HCT116 (cell line): ENCODE measurements around the gene NOL3. TPM values are rescaled to one million over a fixed set of nuclear protein-coding genes. Genes with fewer than 3 reads are reported as not detected.

Experiments used
- ATAC-seq: fragments of 200-7000 bp; cut with Tn5 transposase; 2 replicates; pipeline ENCODE4 v1.9.1; 2020; ENCODE audit warnings: mild to moderate bottlenecking, moderate library complexity
- BruUV-seq: library from RNA; stranded (reverse); fragments of 400-500 nt; replicated peaks from 2 replicates; lab custom pipeline; 2021; lab: Mats Ljungman, UMichigan
- CTCF ChIA-PET: fragments of 300-600 bp; sonication (Branson Sonifier 250); formaldehyde crosslinking; loops from one replicate; lab custom pipeline; 2021; ENCODE audit warnings: antibody characterized with exemption; lab: Charles Lee
- POLR2A ChIA-PET: fragments of 300-600, 350-600 bp; sonication (Branson Sonifier 250); formaldehyde crosslinking; loops from one replicate; lab custom pipeline; 2021; ENCODE audit warnings: antibody characterized with exemption; lab: Charles Lee
- RAD21 ChIA-PET, 2 experiments: fragments of 300-600 bp; sonication (Branson Sonifier 250); formaldehyde crosslinking; loops; one replicate each; lab custom pipeline; 2023; ENCODE audit warnings: low total read pairs in 2 of 2; ENCODE audit not compliant: uncharacterized antibody in 2 of 2, unreplicated experiment in 2 of 2, low non-redundant PET in 1 of 2; lab: Charles Lee
- DNase-seq: peaks from one replicate; pipeline ENCODE4 v3.0.0-alpha.2; 2010; ENCODE audit warnings: low read depth, low spot score
- H2AFZ ChIP-seq: fragments of 200-600 bp; shearing (Covaris generic), sonication (generic); 2 replicates; pipeline ENCODE4 v1.6.1; 2017; ENCODE audit warnings: low read depth, mixed run types, mixed read lengths, antibody characterized with exemption, low read length; ENCODE audit not compliant: poor library complexity, severe bottlenecking
- H3K27ac ChIP-seq: 2 replicates; pipeline ENCODE4 v1.5.1; 2012; ENCODE audit warnings: low read depth, low read length
- H3K27me3 ChIP-seq: fragments of 200-600 bp; sonication (generic); 2 replicates; pipeline ENCODE4 v1.6.1; 2016; ENCODE audit warnings: mixed run types, low read length, mixed read lengths; ENCODE audit not compliant: insufficient read depth
- H3K36me3 ChIP-seq, 2 experiments: fragments of 200-500 bp in 1 of 2; fragments of 200-600 bp in 1 of 2; sonication (Bioruptor generic) in 1 of 2; sonication (generic) in 1 of 2; 2 replicates each; pipeline versions ENCODE4 v1.5.1 to v1.6.1; 2014 to 2016; ENCODE audit warnings: low read length in 2 of 2, inconsistent platforms in 1 of 2, mixed read lengths in 1 of 2, mixed run types in 1 of 2; ENCODE audit not compliant: insufficient read depth in 2 of 2, control insufficient read depth in 1 of 2
- H3K4me1 ChIP-seq, 2 experiments: fragments of 200-600 bp in 1 of 2; sonication (generic) in 1 of 2; 2 replicates each; pipeline versions ENCODE4 v1.5.1 to v1.6.1; 2012 to 2017; ENCODE audit warnings: low read length in 2 of 2, inconsistent platforms in 1 of 2, mild to moderate bottlenecking in 1 of 2, mixed read lengths in 1 of 2, mixed run types in 1 of 2, moderate library complexity in 1 of 2; ENCODE audit not compliant: insufficient read depth in 2 of 2, control insufficient read depth in 1 of 2
- H3K4me2 ChIP-seq: fragments of 200-600 bp; sonication (generic); 2 replicates; pipeline ENCODE4 v1.6.1; 2017; ENCODE audit warnings: mixed run types, low read length, mixed read lengths
- H3K4me3 ChIP-seq, 2 experiments: fragments of 200-600 bp in 1 of 2; sonication (generic) in 1 of 2; replicated peaks in 1 of 2; 2 replicates each; pipeline ENCODE4 v1.5.1; 2011 to 2016; ENCODE audit warnings: low read length in 2 of 2, control low read depth in 1 of 2, low read depth in 1 of 2, mild to moderate bottlenecking in 1 of 2, mixed read lengths in 1 of 2, mixed run types in 1 of 2
- H3K79me2 ChIP-seq: fragments of 200-600 bp; sonication (generic); 2 replicates; pipeline ENCODE4 v1.6.1; 2017; ENCODE audit warnings: mild to moderate bottlenecking, mixed run types, low read length, moderate library complexity, mixed read lengths; ENCODE audit not compliant: insufficient read depth
- H3K9ac ChIP-seq: fragments of 200-600 bp; sonication (generic); 2 replicates; pipeline ENCODE4 v1.6.1; 2016; ENCODE audit warnings: low read length, mixed read lengths
- H3K9me2 ChIP-seq: fragments of 200-600 bp; sonication (generic), shearing (Covaris generic); 2 replicates; pipeline ENCODE4 v1.6.1; 2017; ENCODE audit warnings: mixed run types, mild to moderate bottlenecking, moderate library complexity; ENCODE audit not compliant: insufficient read depth
- H3K9me3 ChIP-seq, 2 experiments: fragments of 200-500 bp in 1 of 2; fragments of 200-600 bp in 1 of 2; sonication (Bioruptor generic) in 1 of 2; sonication (generic) in 1 of 2; 2 replicates each; pipeline ENCODE4 v1.6.1; 2014 to 2017; ENCODE audit warnings: low read length in 2 of 2, mixed read lengths in 2 of 2, inconsistent platforms in 1 of 2, low read depth in 1 of 2, mild to moderate bottlenecking in 1 of 2, mixed run types in 1 of 2, moderate library complexity in 1 of 2; ENCODE audit not compliant: control insufficient read depth in 1 of 2, insufficient read depth in 1 of 2
- H4K20me1 ChIP-seq: fragments of 200-600 bp; sonication (generic), shearing (Covaris generic); 2 replicates; pipeline ENCODE4 v1.6.1; 2017; ENCODE audit warnings: mixed run types, mild to moderate bottlenecking, moderate library complexity; ENCODE audit not compliant: insufficient read depth
- ATF3 ChIP-seq: IDR thresholded peaks from 2 replicates; pipeline ENCODE4 v1.6.1; 2012
- CBX3 ChIP-seq: IDR thresholded peaks from 2 replicates; pipeline ENCODE4 v1.6.1; 2012; ENCODE audit warnings: low read depth
- CTCF ChIP-seq, 3 experiments: fragments of 200-600 bp in 1 of 3; sonication (generic) in 1 of 3; IDR thresholded peaks in 2 of 3; conservative IDR thresholded peaks in 1 of 3; 2 replicates each; pipeline ENCODE4 v1.5.1; 2012 to 2017; ENCODE audit warnings: low read depth in 2 of 3, low read length in 2 of 3, antibody characterized with exemption in 1 of 3, borderline replicate concordance in 1 of 3, control low read depth in 1 of 3, mild to moderate bottlenecking in 1 of 3, mixed read lengths in 1 of 3, mixed run types in 1 of 3, moderate library complexity in 1 of 3; ENCODE audit not compliant: insufficient read depth in 1 of 3
- EGR1 ChIP-seq: IDR thresholded peaks from 2 replicates; pipeline ENCODE4 v1.6.1; 2012; ENCODE audit warnings: low read depth
- ELF1 ChIP-seq: IDR thresholded peaks from 2 replicates; pipeline ENCODE4 v1.6.1; 2012; ENCODE audit warnings: low read depth, borderline replicate concordance
- JUND ChIP-seq: IDR thresholded peaks from 2 replicates; pipeline ENCODE4 v1.6.1; 2012
- MAX ChIP-seq: IDR thresholded peaks from 2 replicates; pipeline ENCODE4 v1.6.1; 2012
- POLR2A ChIP-seq: IDR thresholded peaks from 2 replicates; pipeline ENCODE4 v1.7.0; 2011; ENCODE audit warnings: borderline replicate concordance; ENCODE audit not compliant: insufficient read depth, insufficient read length; ENCODE audit errors: extremely low read depth
- RAD21 ChIP-seq: IDR thresholded peaks from 2 replicates; pipeline ENCODE4 v1.6.1; 2012; ENCODE audit warnings: low read depth, mild to moderate bottlenecking
- REST ChIP-seq: IDR thresholded peaks from 2 replicates; pipeline ENCODE4 v1.6.1; 2012; ENCODE audit warnings: low read depth
- SP1 ChIP-seq: IDR thresholded peaks from 2 replicates; pipeline ENCODE4 v1.6.1; 2012; ENCODE audit warnings: low read depth
- SRF ChIP-seq: IDR thresholded peaks from 2 replicates; pipeline ENCODE4 v1.6.1; 2012; ENCODE audit warnings: low read depth
- TCF7L2 ChIP-seq: IDR thresholded peaks from 2 replicates; pipeline ENCODE4 v1.7.0; 2011; ENCODE audit warnings: borderline replicate concordance, inconsistent platforms; ENCODE audit not compliant: insufficient read depth, insufficient read length; ENCODE audit errors: extremely low read depth
- YY1 ChIP-seq: IDR thresholded peaks from 2 replicates; pipeline ENCODE4 v1.6.1; 2011; ENCODE audit warnings: low read length, low read depth, moderate library complexity, mild to moderate bottlenecking; ENCODE audit not compliant: insufficient replicate concordance; ENCODE audit errors: extremely low read depth
- ZFX ChIP-seq: fragments of 450-650 bp; IDR thresholded peaks from 2 replicates; pipeline ENCODE4 v1.6.1; 2017
- intact Hi-C: fragments of 100-400 bp; cut with micrococcal nuclease; formaldehyde crosslinking; loops from 2 replicates; pipeline ENCODE4 v1.10.0; 2022
- total RNA-seq: library from RNA; stranded (reverse); gene quantifications from one replicate; pipeline ENCODE4 v1.2.1, GENCODE V29; 2021; ENCODE audit not compliant: unreplicated experiment

NOL3 gene
- total RNA-seq, 1 experiment from 2014 or later, result 54.0 TPM

GRCh38 chr16:67141391-67141790 is 28.9 kb upstream of the NOL3 start:
- POLR2A ChIA-PET, result no interaction called here
- intact Hi-C loops, result no loop called here

GRCh38 chr16:67142342-67142741 is 28.0 kb upstream of the NOL3 start:
- H3K9me2 ChIP-seq, result no peaks in the 10 kb centered on the region
- no peak for DNase-seq
- RAD21 ChIA-PET, result no interaction called here
- H3K4me2 ChIP-seq, result no peak overlapping the region
- H3K79me2 ChIP-seq, result no peaks in the 10 kb centered on the region
- H3K9ac ChIP-seq, result no peak overlapping the region
- H3K27me3 ChIP-seq, result no peaks in the 10 kb centered on the region
- H3K36me3 ChIP-seq, result peaks cover 39 to 63% of the 10 kb centered on the region in 2 experiments
- no peaks in the 10 kb centered on the region for H4K20me1 ChIP-seq
- H3K27ac ChIP-seq, result no peak overlapping the region
- intact Hi-C loops, result no loop called here
- POLR2A ChIA-PET, result no interaction called here
- no peak overlapping the region for H3K4me3 ChIP-seq
- CTCF ChIA-PET, result interaction anchor here (1.1 kb wide), 1 partner anchor 13 kb away, joined by 3 read pairs; no protein-coding TSS in a partner anchor
- no peak for ATAC-seq
- no peak overlapping the region for H2AFZ ChIP-seq
- no TSS peak for BruUV-seq
- H3K9me3 ChIP-seq, result no peaks in the 10 kb centered on the region
- no peaks in the 10 kb centered on the region for H3K4me1 ChIP-seq
- TF ChIP-seq TCF7L2 (no peak), MAX (no peak), SP1 (no peak), ATF3 (no peak), REST (no peak), EGR1 (no peak), ELF1 (no peak), ZFX (no peak), CBX3 (no peak), RAD21 (no peak), SRF (no peak), JUND (no peak), POLR2A (no peak), YY1 (no peak), CTCF (IDR thresholded peaks at IDR 0.05 in 2 of 3, conservative IDR thresholded peaks at IDR 0.05 in 1 of 3; ENCODE audit: borderline replicate concordance in 1 of 3, insufficient read depth in 1 of 3, low read depth in 2 of 3, low read length in 2 of 3) (no peak)

More at GRCh38 chr16:67141391-67141790, 28.9 kb upstream of the NOL3 start:
- Histone ChIP-seq H3K27me3 (no peaks in the 10 kb centered on the region), H3K4me1 (no peaks in the 10 kb centered on the region), H3K4me3 (no peak overlapping the region), H3K36me3 (peaks cover 36 to 58% of the 10 kb centered on the region in 2 experiments), H3K9ac (no peak overlapping the region), H2AFZ (no peak overlapping the region), H3K9me2 (no peaks in the 10 kb centered on the region), H3K9me3 (no peaks in the 10 kb centered on the region), H3K27ac (no peak overlapping the region), H4K20me1 (no peaks in the 10 kb centered on the region), H3K4me2 (no peak overlapping the region), H3K79me2 (no peaks in the 10 kb centered on the region)
- TF ChIP-seq SRF, result no peak
- no peak for TF ChIP-seq ELF1
- ATAC-seq, result no peak
- ChIA-PET RAD21 (no interaction called here), CTCF (interaction anchor here (1.0 to 1.5 kb wide), 2 partner anchors 14 to 38 kb away, joined by 3 to 7 read pairs (median 3); no protein-coding TSS in a partner anchor)
- BruUV-seq, result no TSS peak
- no peak for DNase-seq
